Lower leg skin (tissue), 4 donors: ENCODE results near the gene CD99L2. TPM values are rescaled to one million over a fixed set of nuclear protein-coding genes. Genes with fewer than 3 reads are reported as not detected.

Source experiments
- DNase-seq, 2 donors: peaks; one replicate each; pipeline ENCODE4 v3.0.0-alpha.2; 2019; ENCODE audit warnings: low spot score in 2 of 2
- H3K4me3 ChIP-seq: fragments of 200-600 bp; sonication (generic); 2 replicates; pipeline ENCODE4 v1.5.1; 2017; ENCODE audit warnings: mild to moderate bottlenecking, low read depth; ENCODE audit not compliant: poor library complexity, severe bottlenecking
- POLR2A ChIP-seq, 2 donors: fragments of 450-650 bp; IDR thresholded peaks; one replicate each; pipeline ENCODE4 v1.6.1; 2016 to 2017; ENCODE audit warnings: antibody characterized with exemption in 2 of 2, mild to moderate bottlenecking in 1 of 2, moderate library complexity in 1 of 2
- WGBS, 2 donors: methylation state at CpG; one replicate each; pipeline ENCODE4 v1.1.5; 2018; 5-methylcytosine and 5-hydroxymethylcytosine counted together
- intact Hi-C: fragments of 100-400 bp; cut with DNase I; formaldehyde crosslinking; loops from one replicate; pipeline ENCODE4 v1.15.0; 2023; ENCODE audit warnings: low total_unique reads
- total RNA-seq, 4 donors: library from RNA; depleted of rRNA; stranded (reverse); fragments of >200 nt; gene quantifications; one replicate each; pipeline ENCODE4 v1.1.0, GENCODE V29; 2016
- TF ChIP-seq, protein P1 (sequence below), 3 donors: fragments of 450-650 bp; IDR thresholded peaks; one replicate each; pipeline ENCODE4 v1.5.1; 2016; ENCODE audit warnings: antibody characterized with exemption in 3 of 3, mild to moderate bottlenecking in 3 of 3, moderate library complexity in 2 of 3

Gene CD99L2
- total RNA-seq, 4 donors from 2014 or later, result 7.5 to 26.8 (median 17.3) TPM

- intact Hi-C loops, result no loop called here
- H3K4me3 ChIP-seq, result no peak overlapping the region
- no peak for TF ChIP-seq POLR2A (IDR thresholded peaks at IDR 0.05)
- TF ChIP-seq, protein P1, sequence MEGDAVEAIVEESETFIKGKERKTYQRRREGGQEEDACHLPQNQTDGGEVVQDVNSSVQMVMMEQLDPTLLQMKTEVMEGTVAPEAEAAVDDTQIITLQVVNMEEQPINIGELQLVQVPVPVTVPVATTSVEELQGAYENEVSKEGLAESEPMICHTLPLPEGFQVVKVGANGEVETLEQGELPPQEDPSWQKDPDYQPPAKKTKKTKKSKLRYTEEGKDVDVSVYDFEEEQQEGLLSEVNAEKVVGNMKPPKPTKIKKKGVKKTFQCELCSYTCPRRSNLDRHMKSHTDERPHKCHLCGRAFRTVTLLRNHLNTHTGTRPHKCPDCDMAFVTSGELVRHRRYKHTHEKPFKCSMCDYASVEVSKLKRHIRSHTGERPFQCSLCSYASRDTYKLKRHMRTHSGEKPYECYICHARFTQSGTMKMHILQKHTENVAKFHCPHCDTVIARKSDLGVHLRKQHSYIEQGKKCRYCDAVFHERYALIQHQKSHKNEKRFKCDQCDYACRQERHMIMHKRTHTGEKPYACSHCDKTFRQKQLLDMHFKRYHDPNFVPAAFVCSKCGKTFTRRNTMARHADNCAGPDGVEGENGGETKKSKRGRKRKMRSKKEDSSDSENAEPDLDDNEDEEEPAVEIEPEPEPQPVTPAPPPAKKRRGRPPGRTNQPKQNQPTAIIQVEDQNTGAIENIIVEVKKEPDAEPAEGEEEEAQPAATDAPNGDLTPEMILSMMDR (IDR thresholded peaks at IDR 0.05), result no peak
- DNase-seq, result no peak
- WGBS, 2 donors, result 76 to 93% methylated on average over 1 of the region's 1 CpG
Measured at GRCh38 chrX:150806827-150807226, 91.6 kb downstream of the CD99L2 start.

DNA sequence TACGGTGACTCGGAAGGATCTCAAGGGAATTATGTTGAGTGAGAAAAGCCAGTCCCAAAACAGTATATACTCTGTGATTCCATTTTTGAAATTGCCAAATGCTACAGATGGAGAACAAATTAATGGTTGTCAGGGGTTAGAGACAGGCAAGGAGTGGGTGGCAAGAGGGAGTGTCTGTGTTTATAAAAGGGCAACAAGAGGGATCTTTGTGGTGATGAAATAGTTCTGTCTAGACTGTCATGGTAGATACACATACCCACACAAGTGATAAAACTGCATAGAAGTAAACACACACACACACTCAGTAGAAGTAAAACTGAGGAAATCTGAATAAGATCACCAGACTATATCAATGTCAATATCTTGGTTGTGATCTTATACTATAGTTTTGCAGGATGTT, 92.7 kb downstream of the CD99L2 start:
- 95 to 98% methylated on average over 2 of the region's 2 CpGs for WGBS, 2 donors
- DNase-seq, result no peak

DNA sequence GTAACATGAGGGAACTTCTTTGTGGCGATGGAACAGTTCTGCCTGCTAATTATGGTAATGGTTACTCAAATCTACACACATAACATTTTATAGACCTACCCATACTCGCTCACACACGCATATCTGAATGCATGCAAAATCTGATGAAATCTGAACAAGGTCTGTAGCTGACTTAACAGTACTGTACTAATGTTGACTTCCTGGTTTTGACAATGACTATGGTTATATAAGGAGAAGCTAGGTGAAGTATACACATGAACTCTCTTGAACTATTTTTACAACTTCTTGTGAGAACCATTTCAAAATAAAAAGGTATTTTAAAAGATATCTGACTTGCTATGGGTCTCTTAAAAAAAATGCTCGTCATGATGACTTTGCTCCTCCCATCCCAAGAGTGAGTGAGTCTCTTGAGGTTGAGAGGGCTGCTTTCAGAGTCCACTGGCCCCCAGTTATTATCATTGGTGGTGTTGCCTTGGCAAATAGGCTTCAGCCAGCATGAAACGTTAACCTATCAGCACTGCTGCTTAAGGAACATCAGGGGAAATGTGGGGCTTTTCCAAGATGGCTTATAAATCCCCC, 105.4 kb downstream of the CD99L2 start:
- intact Hi-C loops, result no loop called here
- TF ChIP-seq, protein P1 (IDR thresholded peaks at IDR 0.05), result no peak
- TF ChIP-seq POLR2A (IDR thresholded peaks at IDR 0.05), result no peak
- no peak for DNase-seq
- WGBS, 2 donors, result 77 to 100% methylated on average over 4 to 5 of the region's 5 CpGs
- no peak overlapping the region for H3K4me3 ChIP-seq

More for the DNA sequence above, 92.7 kb downstream of the CD99L2 start:
- intact Hi-C loops, result no loop called here
- H3K4me3 ChIP-seq, result no peak overlapping the region
- TF ChIP-seq, protein P1 (IDR thresholded peaks at IDR 0.05), result no peak
- TF ChIP-seq POLR2A (IDR thresholded peaks at IDR 0.05), result no peak

DNA sequence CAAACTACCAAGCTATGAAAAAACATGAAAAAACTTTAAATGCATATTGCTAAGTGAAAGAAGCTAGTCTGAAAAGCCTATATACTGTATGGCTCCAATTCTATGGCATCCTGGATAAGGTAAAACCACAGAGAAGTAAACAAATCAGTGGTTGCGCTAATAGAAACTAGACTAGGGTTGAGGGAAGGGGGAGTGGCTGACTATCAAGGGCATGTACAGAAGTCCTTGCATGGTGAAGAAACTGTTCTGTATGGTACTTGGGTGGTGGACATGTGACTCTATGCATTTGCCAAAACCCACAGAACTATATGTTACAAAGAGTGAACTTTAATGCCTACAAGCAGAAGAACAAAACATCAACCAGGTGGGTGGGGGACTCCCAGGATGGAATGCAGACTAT, 108.4 kb downstream of the CD99L2 start:
- TF ChIP-seq, protein P1 (IDR thresholded peaks at IDR 0.05), result no peak
- TF ChIP-seq POLR2A (IDR thresholded peaks at IDR 0.05), result no peak
- DNase-seq, result no peak
- H3K4me3 ChIP-seq, result no peak overlapping the region
- intact Hi-C loops, result no loop called here
- 91 to 100% methylated on average over 1 of the region's 1 CpG for WGBS, 2 donors

GRCh38 chrX:150781677-150782076, 116.8 kb downstream of the CD99L2 start:
- intact Hi-C loops, result no loop called here
- H3K4me3 ChIP-seq, result no peak overlapping the region
- 86 to 97% methylated on average over 8 to 10 of the region's 10 CpGs for WGBS, 2 donors
- no peak for DNase-seq
- TF ChIP-seq, protein P1 (IDR thresholded peaks at IDR 0.05), result no peak
- TF ChIP-seq POLR2A (IDR thresholded peaks at IDR 0.05), result no peak

DNA sequence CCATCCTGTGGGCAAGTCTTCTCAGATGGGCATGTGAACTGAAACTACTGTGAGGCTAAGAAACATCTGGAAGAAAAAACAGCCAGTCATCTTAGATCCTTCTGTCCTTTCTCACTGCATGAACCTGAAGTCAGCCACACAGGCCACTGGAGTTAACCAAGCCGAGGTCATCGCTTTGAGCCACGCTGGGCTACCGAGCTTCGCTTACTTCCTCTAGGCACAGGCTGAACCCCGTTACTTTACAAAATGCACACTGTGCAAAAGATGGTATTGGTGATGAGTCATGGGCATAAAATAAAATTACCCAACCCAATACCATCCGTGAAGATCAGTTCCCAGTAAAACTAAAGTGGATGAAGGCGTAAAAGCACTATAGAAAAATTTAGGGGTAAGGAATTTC, 119.1 kb downstream of the CD99L2 start:
- no peak for TF ChIP-seq POLR2A (IDR thresholded peaks at IDR 0.05)
- TF ChIP-seq, protein P1 (IDR thresholded peaks at IDR 0.05), result no peak
- intact Hi-C loops, result no loop called here
- peak in 1 of 2 donors; percentile 79 for DNase-seq
- no peak overlapping the region for H3K4me3 ChIP-seq
- WGBS, 2 donors, result 77 to 83% methylated on average over 8 of the region's 8 CpGs
